ENCODE data around the gene LGALSL. TPM values are rescaled to one million over a fixed set of nuclear protein-coding genes. Genes with fewer than 3 reads are reported as not detected.

Gene LGALSL
- total RNA-seq, 4 donors from 2014 or later, result 16.4 to 56.0 (median 33.5) TPM

GRCh38 chr2:64487256-64488049, 33.5 kb downstream of the LGALSL start:
- Histone ChIP-seq H3K27me3 (no peaks in the 10 kb centered on the region), H3K4me1 (peaks cover 5 to 51% (median 17%) of the 10 kb centered on the region in 3 donors), H3K36me3 (no peaks in the 10 kb centered on the region), H3K27ac (no peak overlapping the region), H3K9me3 (no peaks in the 10 kb centered on the region), H3K4me3 (no peak overlapping the region)
- DNase-seq, result no peak
- no peak for TF ChIP-seq POLR2A (IDR thresholded peaks at IDR 0.05)
- TF ChIP-seq CTCF (IDR thresholded peaks at IDR 0.05), result no peak
- WGBS, 2 donors, result 53 to 59% methylated on average over 9 to 10 of the region's 10 CpGs
- intact Hi-C loops (cut with DNase I), result loop anchor here (5.0 to 10.0 kb wide), 2 partner anchors 155 to 443 kb away; no protein-coding TSS in a partner anchor

- 12 to 38% methylated on average over 11 to 15 of the region's 20 CpGs for WGBS, 2 donors
- H3K27me3 ChIP-seq, result no peaks in the 10 kb centered on the region
- H3K4me1 ChIP-seq, result peaks cover 5 to 42% (median 17%) of the 10 kb centered on the region in 3 donors
- no peaks in the 10 kb centered on the region for H3K9me3 ChIP-seq
- intact Hi-C loops (cut with DNase I), result loop anchor here (5.0 to 10.0 kb wide), 2 partner anchors 156 to 444 kb away; no protein-coding TSS in a partner anchor
- H3K36me3 ChIP-seq, result no peaks in the 10 kb centered on the region
- no peak for DNase-seq
- TF ChIP-seq POLR2A (IDR thresholded peaks at IDR 0.05), result no peak
- TF ChIP-seq CTCF (IDR thresholded peaks at IDR 0.05), result peak; percentile 88 to 98 (median 96)
- H3K4me3 ChIP-seq, result no peak overlapping the region
- H3K27ac ChIP-seq, result no peak overlapping the region
These were observed 34.4 kb downstream of the LGALSL start for GRCh38 chr2:64488050-64488974.

GRCh38 chr2:64489081-64489751, 35.3 kb downstream of the LGALSL start:
- no peaks in the 10 kb centered on the region for H3K36me3 ChIP-seq
- 71 to 74% methylated on average over 3 to 5 of the region's 5 CpGs for WGBS, 2 donors
- TF ChIP-seq POLR2A (IDR thresholded peaks at IDR 0.05), result no peak
- TF ChIP-seq CTCF (IDR thresholded peaks at IDR 0.05), result no peak
- H3K4me3 ChIP-seq, result no peak overlapping the region
- no peak for DNase-seq
- H3K27me3 ChIP-seq, result no peaks in the 10 kb centered on the region
- H3K4me1 ChIP-seq, result peaks cover 5 to 39% (median 17%) of the 10 kb centered on the region in 3 donors
- H3K9me3 ChIP-seq, result no peaks in the 10 kb centered on the region
- no peak overlapping the region for H3K27ac ChIP-seq
- intact Hi-C loops (cut with DNase I), result loop anchor here (5.0 to 10.0 kb wide), 2 partner anchors 157 to 444 kb away; no protein-coding TSS in a partner anchor

GRCh38 chr2:64491426-64491825, 37.5 kb downstream of the LGALSL start:
- no peaks in the 10 kb centered on the region for H3K36me3 ChIP-seq
- whole genome bisulfite sequencing, 2 donors, result 50 to 59% methylated on average over 4 of the region's 4 CpGs
- intact Hi-C loops (cut with DNase I), result no loop called here
- no peak for DNase-seq
- H3K4me1 ChIP-seq, result peaks cover 0 to 24% (median 8%) of the 10 kb centered on the region in 3 donors
- TF ChIP-seq POLR2A (IDR thresholded peaks at IDR 0.05), result no peak
- H3K4me3 ChIP-seq, result no peak overlapping the region
- H3K27me3 ChIP-seq, result no peaks in the 10 kb centered on the region
- no peak overlapping the region for H3K27ac ChIP-seq
- H3K9me3 ChIP-seq, result no peaks in the 10 kb centered on the region

- no peak for DNase-seq
- 66 to 83% methylated on average over 3 of the region's 3 CpGs for WGBS, 2 donors
These were observed 38.3 kb downstream of the LGALSL start for GRCh38 chr2:64492272-64492671.

More at GRCh38 chr2:64492272-64492671, 38.3 kb downstream of the LGALSL start:
- Histone ChIP-seq H3K4me1 (peaks cover 0 to 15% (median 5%) of the 10 kb centered on the region in 3 donors), H3K27ac (no peak overlapping the region), H3K9me3 (no peaks in the 10 kb centered on the region), H3K36me3 (no peaks in the 10 kb centered on the region), H3K4me3 (no peak overlapping the region), H3K27me3 (peaks cover 0 to 7% (median 0%) of the 10 kb centered on the region in 4 donors)
- no peak for TF ChIP-seq POLR2A (IDR thresholded peaks at IDR 0.05)
- no peak for TF ChIP-seq CTCF (IDR thresholded peaks at IDR 0.05)
- intact Hi-C loops (cut with DNase I), result no loop called here

Measured in esophagus squamous epithelium (tissue), 5 donors.